GM12878 (cell line): ENCODE results near the gene MTRR. TPM values are rescaled to one million over a fixed set of nuclear protein-coding genes. Genes with fewer than 3 reads are reported as not detected.

Experiments used
- BACH1 ChIP-seq: fragments of 450-650 bp; IDR thresholded peaks from 2 replicates; pipeline ENCODE4 v1.6.1; 2017; ENCODE audit warnings: mild to moderate bottlenecking, borderline replicate concordance
- CHD2 ChIP-seq: IDR thresholded peaks from 2 replicates; pipeline ENCODE4 v1.6.1; 2011; ENCODE audit warnings: low read depth, low read length, improper control_type of control experiment, borderline replicate concordance
- CREM ChIP-seq: IDR thresholded peaks from 2 replicates; pipeline ENCODE4 v1.6.1; 2014; ENCODE audit warnings: antibody characterized with exemption, low read depth
- DPF2 ChIP-seq: fragments of 450-650 bp; IDR thresholded peaks from 2 replicates; pipeline ENCODE4 v1.6.1; 2017; ENCODE audit warnings: mild to moderate bottlenecking
- E2F4 ChIP-seq: IDR thresholded peaks from 2 replicates; pipeline ENCODE4 v1.6.1; 2012; ENCODE audit warnings: low read depth, low read length, improper control_type of control experiment
- EGR1 ChIP-seq, 2 experiments: IDR thresholded peaks; 1 replicate in 1 of 2; 2 replicates in 1 of 2; pipeline ENCODE4 v1.6.1; 2011 to 2012; ENCODE audit warnings: low read depth in 2 of 2, low read length in 2 of 2, borderline replicate concordance in 1 of 2, mild to moderate bottlenecking in 1 of 2, moderate library complexity in 1 of 2
- EP300 ChIP-seq, 2 experiments: fragments of 150-350 bp in 1 of 2; IDR thresholded peaks; 2 replicates each; pipeline ENCODE4 v1.6.1; 2011 to 2012; ENCODE audit warnings: low read depth in 2 of 2, low read length in 2 of 2, borderline replicate concordance in 1 of 2, improper control_type of control experiment in 1 of 2, inconsistent platforms in 1 of 2; ENCODE audit not compliant: control insufficient read depth in 1 of 2
- HDGF ChIP-seq: fragments of 450-650 bp; IDR thresholded peaks from 2 replicates; pipeline ENCODE4 v1.6.1; 2016; ENCODE audit warnings: antibody characterized with exemption
- IKZF2 ChIP-seq, 2 experiments: fragments of 450-650 bp; IDR thresholded peaks; 2 replicates each; pipeline ENCODE4 v1.6.1; 2017; ENCODE audit warnings: mild to moderate bottlenecking in 2 of 2, moderate library complexity in 2 of 2
- MTA3 ChIP-seq: IDR thresholded peaks from 2 replicates; pipeline ENCODE4 v1.6.1; 2012; ENCODE audit warnings: low read length, inconsistent platforms, borderline replicate concordance
- NFYB ChIP-seq: IDR thresholded peaks from 2 replicates; pipeline ENCODE4 v1.6.1; 2011; ENCODE audit warnings: low read depth, mild to moderate bottlenecking, low read length, improper control_type of control experiment, moderate library complexity; ENCODE audit not compliant: insufficient read depth
- POLR2AphosphoS2 ChIP-seq: IDR thresholded peaks from 2 replicates; pipeline ENCODE4 v1.6.1; 2011; ENCODE audit warnings: low read depth, mild to moderate bottlenecking, low read length, improper control_type of control experiment, moderate library complexity
- RELB ChIP-seq: fragments of 450-650 bp; IDR thresholded peaks from 2 replicates; pipeline ENCODE4 v1.6.1; 2017; ENCODE audit warnings: low read depth, mild to moderate bottlenecking, moderate library complexity
- SIX5 ChIP-seq: IDR thresholded peaks from 2 replicates; pipeline ENCODE4 v1.6.1; 2011; ENCODE audit warnings: mild to moderate bottlenecking, low read depth, low read length, moderate library complexity; ENCODE audit not compliant: severe bottlenecking
- USF1 ChIP-seq: IDR thresholded peaks from 2 replicates; pipeline ENCODE4 v1.6.1; 2011; ENCODE audit warnings: borderline replicate concordance, low read depth, mild to moderate bottlenecking, moderate library complexity, mixed read lengths, low read length; ENCODE audit not compliant: insufficient read depth; ENCODE audit errors: extremely low read length
- USF2 ChIP-seq: IDR thresholded peaks from 2 replicates; pipeline ENCODE4 v1.6.1; 2011; ENCODE audit warnings: low read depth, low read length, improper control_type of control experiment, borderline replicate concordance
- ZBTB11 ChIP-seq: fragments of 450-650 bp; formaldehyde crosslinking; IDR thresholded peaks from 2 replicates; pipeline ENCODE4 v1.5.0; 2022; ENCODE audit warnings: mild to moderate bottlenecking, missing genetic modification characterization
- ZBTB33 ChIP-seq: fragments of 450-650 bp; IDR thresholded peaks from 2 replicates; pipeline ENCODE4 v1.6.1; 2017; ENCODE audit warnings: mild to moderate bottlenecking
- ZNF274 ChIP-seq: IDR thresholded peaks from one replicate; pipeline ENCODE4 v1.8.0; 2011; ENCODE audit not compliant: insufficient read length, insufficient read depth
- polyA plus RNA-seq, 11 experiments: library from polyadenylated mRNA; depleted of rRNA in 4 of 11; unstranded in 6 of 11; stranded (reverse) in 5 of 11; fragments of >200 nt; fragmentation: Nextera tagmentation in 4 of 11; fragmentation: Illumina TruSeq in 1 of 11; extraction: Ambion mirVana in 4 of 11; extraction: Trizol in 1 of 11; gene quantifications; 1 replicate in 1 of 11; 2 replicates in 10 of 11; pipeline versions ENCODE4 v1.2.1 to v1.2.3, GENCODE V29; 2011 to 2016; ENCODE audit warnings: inconsistent platforms in 2 of 11, missing spikeins in 2 of 11, low read depth in 1 of 11
- total RNA-seq, 4 experiments: library from RNA; depleted of rRNA in 3 of 4; stranded (reverse); fragments of >200 nt in 3 of 4; fragmentation: Illumina TruSeq in 1 of 4; extraction: Trizol in 1 of 4; gene quantifications; 2 replicates each; pipeline versions ENCODE4 v1.2.1 to v1.2.3, GENCODE V29; 2013 to 2021

The MTRR gene
- total and polyA plus RNA-seq, 10 of the 15 experiments (the other 5 are each of a cell fraction or from before 2014, with no cell fraction given) = 13.8 to 76.9 (median 38.0) TPM

- no peak for TF ChIP-seq ZBTB33
- TF ChIP-seq POLR2AphosphoS2 = no peak
- no peak for TF ChIP-seq ZBTB11 (CRISPR knock-in tag)
- peak; percentile 43; the same call in 1 of the 2 replicates for TF ChIP-seq RELB
- no peak for TF ChIP-seq HDGF
- TF ChIP-seq CREM = peak; percentile 91
- peak; percentile 89 for TF ChIP-seq CHD2
- no peak for TF ChIP-seq EP300 (IDR thresholded peaks at IDR 0.05; ENCODE audit: borderline replicate concordance in 1 of 2, control insufficient read depth in 1 of 2, low read depth in 2 of 2, low read length in 2 of 2)
- 0 out of 2 replicates have a peak, but pooled peaks have one; percentile 43 for TF ChIP-seq DPF2
- no peak for TF ChIP-seq USF1
- no peak for TF ChIP-seq MTA3
- TF ChIP-seq E2F4 = no peak
- no peak for TF ChIP-seq USF2
- peak; percentile 9 to 77; a peak in 2 of 3 replicates for TF ChIP-seq EGR1 (IDR thresholded peaks at IDR 0.05; ENCODE audit: borderline replicate concordance in 1 of 2, low read depth in 2 of 2, low read length in 2 of 2)
- TF ChIP-seq SIX5 = no peak
- peak; percentile 96 for TF ChIP-seq NFYB
- TF ChIP-seq IKZF2 (IDR thresholded peaks at IDR 0.05) = peak; percentile 2 to 31; a peak in 3 of 4 replicates
- no peak for TF ChIP-seq ZNF274
- no peak for TF ChIP-seq BACH1
Measured at GRCh38 chr5:7868773-7869473, at the start of gene MTRR, which contains the start of gene FASTKD3 (continued).
